ENCODE measurements around the gene COL15A1.

- TF ChIP-seq, protein P1, sequence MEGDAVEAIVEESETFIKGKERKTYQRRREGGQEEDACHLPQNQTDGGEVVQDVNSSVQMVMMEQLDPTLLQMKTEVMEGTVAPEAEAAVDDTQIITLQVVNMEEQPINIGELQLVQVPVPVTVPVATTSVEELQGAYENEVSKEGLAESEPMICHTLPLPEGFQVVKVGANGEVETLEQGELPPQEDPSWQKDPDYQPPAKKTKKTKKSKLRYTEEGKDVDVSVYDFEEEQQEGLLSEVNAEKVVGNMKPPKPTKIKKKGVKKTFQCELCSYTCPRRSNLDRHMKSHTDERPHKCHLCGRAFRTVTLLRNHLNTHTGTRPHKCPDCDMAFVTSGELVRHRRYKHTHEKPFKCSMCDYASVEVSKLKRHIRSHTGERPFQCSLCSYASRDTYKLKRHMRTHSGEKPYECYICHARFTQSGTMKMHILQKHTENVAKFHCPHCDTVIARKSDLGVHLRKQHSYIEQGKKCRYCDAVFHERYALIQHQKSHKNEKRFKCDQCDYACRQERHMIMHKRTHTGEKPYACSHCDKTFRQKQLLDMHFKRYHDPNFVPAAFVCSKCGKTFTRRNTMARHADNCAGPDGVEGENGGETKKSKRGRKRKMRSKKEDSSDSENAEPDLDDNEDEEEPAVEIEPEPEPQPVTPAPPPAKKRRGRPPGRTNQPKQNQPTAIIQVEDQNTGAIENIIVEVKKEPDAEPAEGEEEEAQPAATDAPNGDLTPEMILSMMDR (IDR thresholded peaks at IDR 0.05), result no peak
- TF ChIP-seq E2F1 (CRISPR knock-in tag; IDR thresholded peaks at IDR 0.05) (no peak), FOXJ3 (CRISPR knock-in tag; IDR thresholded peaks at IDR 0.05; ENCODE audit: borderline replicate concordance) (no peak), CREM (CRISPR knock-in tag; IDR thresholded peaks at IDR 0.05) (no peak), NFYB (CRISPR knock-in tag; conservative IDR thresholded peaks at IDR 0.05; ENCODE audit: low read depth) (no peak), OVOL2 (CRISPR knock-in tag; IDR thresholded peaks at IDR 0.05; ENCODE audit: borderline replicate concordance) (no peak), MYBL2 (CRISPR knock-in tag; IDR thresholded peaks at IDR 0.05) (no peak), SP1 (CRISPR knock-in tag; conservative IDR thresholded peaks at IDR 0.05) (no peak), E2F5 (CRISPR knock-in tag; IDR thresholded peaks at IDR 0.05) (no peak)
Measured at GRCh38 chr9:98970532-98971041, 26.9 kb downstream of the COL15A1 start.

All from WTC11 (cell line).